Motor neuron (in vitro differentiated cells): Measurements from ENCODE around the gene ZMPSTE24. TPM values are rescaled to one million over a fixed set of nuclear protein-coding genes. Genes with fewer than 3 reads are reported as not detected.
"Not testable (repeated sequence)": the region's sequence is repeated elsewhere in the genome, so short reads cannot be mapped to it uniquely, and the experiment has no call there.

Experiments used
- ATAC-seq, 8 experiments: fragments of 200-7000 bp; cut with Tn5 transposase; replicated peaks in 6 of 8; 2 replicates each; pipeline ENCODE4 v1.8.0; 2021; ENCODE audit warnings: mild to moderate bottlenecking in 8 of 8, moderate library complexity in 8 of 8
- H3K27ac ChIP-seq, 2 donors: fragments of 250-450 bp; sonication (Bioruptor Pico); 2 replicates each; pipeline ENCODE4 v1.9.0; 2021; ENCODE audit warnings: antibody characterized with exemption in 2 of 2, mild to moderate bottlenecking in 2 of 2, moderate library complexity in 1 of 2
- H3K4me1 ChIP-seq, 2 donors: fragments of 250-450 bp; sonication (Bioruptor Pico); replicated peaks in 1 of 2; 2 replicates each; pipeline ENCODE4 v1.6.1; 2021; ENCODE audit warnings: antibody characterized with exemption in 2 of 2, mild to moderate bottlenecking in 2 of 2, moderate library complexity in 1 of 2
- H3K4me3 ChIP-seq, 5 donors: fragments of 250-450 bp; sonication (Bioruptor Pico); 2 replicates each; pipeline ENCODE4 v1.9.0; 2021; ENCODE audit warnings: antibody characterized with exemption in 5 of 5, mild to moderate bottlenecking in 5 of 5, moderate library complexity in 4 of 5
- WGBS, 10 experiments: fragments of 450-650 bp; shearing (Covaris generic); methylation state at CpG; one replicate each; pipeline ENCODE4 v1.0.0; 2022; 5-methylcytosine and 5-hydroxymethylcytosine counted together
- in situ Hi-C, 9 experiments: fragments of 400-800 bp; cut with MboI; loops; one replicate each; pipeline ENCODE4 v1.15.0; 2021; ENCODE audit warnings: low sequenced_read_pairs in 9 of 9, low pct_unique_long_range_greater_than_20kb in 2 of 9; ENCODE audit not compliant: unreplicated experiment in 9 of 9
- total RNA-seq, 8 experiments: library from RNA; unstranded; fragments of 300-600 nt; gene quantifications; 2 replicates each; pipeline versions ENCODE4 v1.2.3 to v1.2.4, GENCODE V29; 2022

ZMPSTE24 gene
- total RNA-seq, 8 experiments from 2014 or later, result 20.6 to 58.0 (median 40.7) TPM

DNA sequence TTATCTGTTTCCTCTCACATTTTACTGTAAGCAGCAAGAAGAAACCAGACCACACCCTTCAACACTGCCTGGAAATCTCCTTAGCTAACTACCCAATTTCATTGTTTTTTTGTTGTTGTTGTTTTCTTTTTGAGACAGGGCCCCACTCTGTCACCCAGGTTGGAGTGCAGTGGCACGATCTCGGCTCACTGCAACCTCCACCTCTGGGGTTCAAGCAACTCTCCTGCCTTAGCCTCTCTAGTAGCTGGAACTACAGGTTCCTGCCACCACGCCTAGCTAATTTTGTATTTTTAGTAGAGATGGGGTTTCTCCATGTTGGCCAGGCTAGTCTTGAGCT, 84.3 kb downstream of the ZMPSTE24 start:
- ATAC-seq, H3K4me3 ChIP-seq, H3K4me1 ChIP-seq, H3K27ac ChIP-seq: not testable (repeated sequence)
- 60 to 100% (median 78%) methylated on average over 2 to 3 of the region's 3 CpGs; no CpG with 5 or more reads in 4 of the 10 experiments for WGBS, 10 experiments
- in situ Hi-C loops, result loop anchor here in 4 of 9 experiments (25.0 kb wide), 2 partner anchors 205 to 255 kb away; partner anchors contain the start of gene PPT1 (in 1 of the 4)

Other genes starting within 250 kb of the ZMPSTE24 start
- gene CAP1, start 217.5 kb upstream of the ZMPSTE24 start, total RNA-seq, result 100 to 1,000 TPM; 120 to 220 (median 158) TPM
- 100 to 1,000 TPM in 2 of 8 experiments, 10 to 100 TPM in 6; 46.3 to 106 (median 65.8) TPM for gene PPT1, start 161.0 kb upstream of the ZMPSTE24 start, total RNA-seq
- 10 to 100 TPM in 7 of 8 experiments, 1 to 10 TPM in 1; 8.8 to 61.1 (median 31.2) TPM for gene RLF, start 96.8 kb upstream of the ZMPSTE24 start, total RNA-seq
- under 1 TPM in 1 of 8 experiments, not detected in 7; 0.33 TPM for gene TMCO2, start 10.3 kb upstream of the ZMPSTE24 start, total RNA-seq
- 1 to 10 TPM in 7 of 8 experiments, under 1 TPM in 1; 0.87 to 7.1 (median 1.6) TPM for gene COL9A2, start 59.0 kb downstream of the ZMPSTE24 start, total RNA-seq
- gene SMAP2, start 115.5 kb downstream of the ZMPSTE24 start, total RNA-seq, result 10 to 100 TPM in 7 of 8 experiments, 1 to 10 TPM in 1; 9.6 to 60.9 (median 35.6) TPM
- gene ZFP69B, start 192.2 kb downstream of the ZMPSTE24 start, total RNA-seq, result 10 to 100 TPM in 3 of 8 experiments, 1 to 10 TPM in 5; 1.9 to 17.6 (median 8.7) TPM
- gene ZFP69, start 219.1 kb downstream of the ZMPSTE24 start, total RNA-seq, result 1 to 10 TPM; 4.8 to 8.5 (median 7.3) TPM